ENCODE data around the gene EPHB6. TPM values are rescaled to one million over a fixed set of nuclear protein-coding genes. Genes with fewer than 3 reads are reported as not detected.

Gene EPHB6
- total and polyA plus RNA-seq, 7 experiments from 2014 or later: 9.8 to 110 (median 65.7) TPM

- ChIA-PET CTCF (no interaction called here), POLR2A (interaction anchor here (0.6 kb wide), 1 partner anchor 515 kb away, joined by 4 read pairs; no protein-coding TSS in a partner anchor)
- Histone ChIP-seq H3K9me3 (ENCODE audit: control insufficient read depth in 2 of 3, low read length in 3 of 3) (peaks cover 0 to 2% (median 0%) of the 10 kb centered on the region in 3 experiments), H3K36me3 (ENCODE audit: control insufficient read depth in 2 of 3, insufficient read depth in 3 of 3, low read length in 3 of 3) (no peaks in the 10 kb centered on the region), H3K4me3 (ENCODE audit: low read length) (no peak overlapping the region), H3K27ac (ENCODE audit: low read depth, low read length) (no peak overlapping the region), H3K27me3 (ENCODE audit: control insufficient read depth in 2 of 2, insufficient read depth in 2 of 2, low read length in 2 of 2) (peaks cover 0 to under 1% of the 10 kb centered on the region in 2 donors), H3K4me1 (ENCODE audit: control insufficient read depth in 2 of 2, insufficient read depth in 2 of 2, low read length in 2 of 2) (no peaks in the 10 kb centered on the region)
- H3K4me3 Mint-ChIP-seq: no peak overlapping the region
- DNase-seq (no peak), ATAC-seq (no peak)
- no peaks in the 10 kb centered on the region for H3K36me3 Mint-ChIP-seq
- intact Hi-C loops (cut with micrococcal nuclease): no loop called here
- peaks cover 0 to 11% (median 0%) of the 10 kb centered on the region in 11 donors for H3K9me3 Mint-ChIP-seq
- no peaks in the 10 kb centered on the region for H3K4me1 Mint-ChIP-seq
- no peak overlapping the region for H3K27ac Mint-ChIP-seq
- peaks cover 0 to 26% (median 4%) of the 10 kb centered on the region in 5 donors for H3K27me3 Mint-ChIP-seq
These were observed 44.8 kb downstream of the EPHB6 start for GRCh38 chr7:142899661-142900060.

GRCh38 chr7:142901426-142902259 lies 46.8 kb downstream of the EPHB6 start:
- Histone ChIP-seq H3K4me3 (ENCODE audit: low read length) (no peak overlapping the region), H3K36me3 (ENCODE audit: control insufficient read depth in 2 of 3, insufficient read depth in 3 of 3, low read length in 3 of 3) (no peaks in the 10 kb centered on the region), H3K27me3 (ENCODE audit: control insufficient read depth in 2 of 2, insufficient read depth in 2 of 2, low read length in 2 of 2) (peaks cover 0 to 2% of the 10 kb centered on the region in 2 donors), H3K27ac (ENCODE audit: low read depth, low read length) (no peak overlapping the region), H3K4me1 (ENCODE audit: control insufficient read depth in 2 of 2, insufficient read depth in 2 of 2, low read length in 2 of 2) (no peaks in the 10 kb centered on the region), H3K9me3 (ENCODE audit: control insufficient read depth in 2 of 3, low read length in 3 of 3) (peaks cover 0 to 3% (median 0%) of the 10 kb centered on the region in 3 experiments)
- POLR2A ChIA-PET: no interaction called here
- ATAC-seq: no peak
- CTCF ChIA-PET: no interaction called here
- Mint-ChIP-seq H3K27ac (no peak overlapping the region), H3K9me3 (peaks cover 0 to 18% (median 0%) of the 10 kb centered on the region in 11 donors), H3K4me3 (no peak overlapping the region), H3K36me3 (peaks cover 0 to 3% (median 0%) of the 10 kb centered on the region in 5 donors), H3K27me3 (peaks cover 0 to 25% (median 0%) of the 10 kb centered on the region in 5 donors), H3K4me1 (no peaks in the 10 kb centered on the region)
- intact Hi-C loops (cut with micrococcal nuclease): no loop called here
- no peak for DNase-seq

- H3K9me3 ChIP-seq (ENCODE audit: control insufficient read depth in 2 of 3, low read length in 3 of 3): peaks cover 0 to 3% (median 0%) of the 10 kb centered on the region in 3 experiments
- Mint-ChIP-seq H3K27me3 (peaks cover 0 to 21% (median 15%) of the 10 kb centered on the region in 5 donors), H3K4me3 (no peak overlapping the region), H3K27ac (no peak overlapping the region), H3K9me3 (peaks cover 0 to 18% (median 0%) of the 10 kb centered on the region in 11 donors), H3K4me1 (peaks cover 0 to 5% (median 0%) of the 10 kb centered on the region in 7 donors), H3K36me3 (peaks cover 0 to 3% (median 0%) of the 10 kb centered on the region in 5 donors)
- CTCF ChIA-PET: no interaction called here
- H3K36me3 ChIP-seq (ENCODE audit: control insufficient read depth in 2 of 3, insufficient read depth in 3 of 3, low read length in 3 of 3): no peaks in the 10 kb centered on the region
- H3K4me1 ChIP-seq (ENCODE audit: control insufficient read depth in 2 of 2, insufficient read depth in 2 of 2, low read length in 2 of 2): no peaks in the 10 kb centered on the region
- intact Hi-C loops (cut with micrococcal nuclease): no loop called here
- H3K4me3 ChIP-seq (ENCODE audit: low read length): no peak overlapping the region
- POLR2A ChIA-PET: no interaction called here
- no peak overlapping the region for H3K27ac ChIP-seq (ENCODE audit: low read depth, low read length)
- DNase-seq: no peak
- ATAC-seq: no peak
- peaks cover 0 to 2% of the 10 kb centered on the region in 2 donors for H3K27me3 ChIP-seq (ENCODE audit: control insufficient read depth in 2 of 2, insufficient read depth in 2 of 2, low read length in 2 of 2)
These were observed 49.3 kb downstream of the EPHB6 start for GRCh38 chr7:142904128-142904527.

- Histone ChIP-seq H3K27ac (ENCODE audit: low read depth, low read length) (no peak overlapping the region), H3K4me3 (ENCODE audit: low read length) (no peak overlapping the region), H3K4me1 (ENCODE audit: control insufficient read depth in 2 of 2, insufficient read depth in 2 of 2, low read length in 2 of 2) (no peaks in the 10 kb centered on the region), H3K27me3 (ENCODE audit: control insufficient read depth in 2 of 2, insufficient read depth in 2 of 2, low read length in 2 of 2) (peaks cover 0 to 2% of the 10 kb centered on the region in 2 donors), H3K36me3 (ENCODE audit: control insufficient read depth in 2 of 3, insufficient read depth in 3 of 3, low read length in 3 of 3) (no peaks in the 10 kb centered on the region), H3K9me3 (ENCODE audit: control insufficient read depth in 2 of 3, low read length in 3 of 3) (peaks cover 0 to 3% (median 0%) of the 10 kb centered on the region in 3 experiments)
- Mint-ChIP-seq H3K36me3 (peaks cover 0 to 3% (median 0%) of the 10 kb centered on the region in 5 donors), H3K27me3 (peaks cover 6 to 26% (median 17%) of the 10 kb centered on the region in 5 donors), H3K4me3 (no peak overlapping the region), H3K27ac (no peak overlapping the region), H3K9me3 (peaks cover 0 to 18% (median 0%) of the 10 kb centered on the region in 11 donors), H3K4me1 (peaks cover 0 to 7% (median 0%) of the 10 kb centered on the region in 7 donors)
- intact Hi-C loops (cut with micrococcal nuclease): no loop called here
- POLR2A ChIA-PET: no interaction called here
- no peak for ATAC-seq
- DNase-seq: no peak
- CTCF ChIA-PET: no interaction called here
These were observed 50.9 kb downstream of the EPHB6 start for GRCh38 chr7:142905759-142906158.

GRCh38 chr7:142906643-142907042 lies 51.8 kb downstream of the EPHB6 start:
- peaks cover 0 to 3% (median 0%) of the 10 kb centered on the region in 3 experiments for H3K9me3 ChIP-seq (ENCODE audit: control insufficient read depth in 2 of 3, low read length in 3 of 3)
- no peak overlapping the region for H3K4me3 Mint-ChIP-seq
- peaks cover 6 to 31% (median 18%) of the 10 kb centered on the region in 5 donors for H3K27me3 Mint-ChIP-seq
- intact Hi-C loops (cut with micrococcal nuclease): no loop called here
- peaks cover 0 to 2% of the 10 kb centered on the region in 2 donors for H3K27me3 ChIP-seq (ENCODE audit: control insufficient read depth in 2 of 2, insufficient read depth in 2 of 2, low read length in 2 of 2)
- no peak overlapping the region for H3K27ac ChIP-seq (ENCODE audit: low read depth, low read length)
- H3K4me1 Mint-ChIP-seq: peaks cover 0 to 7% (median 0%) of the 10 kb centered on the region in 7 donors
- DNase-seq (no peak), ATAC-seq (no peak)
- H3K4me3 ChIP-seq (ENCODE audit: low read length): no peak overlapping the region
- peaks cover 0 to 18% (median 0%) of the 10 kb centered on the region in 11 donors for H3K9me3 Mint-ChIP-seq
- H3K27ac Mint-ChIP-seq: no peak overlapping the region
- H3K36me3 Mint-ChIP-seq: peaks cover 0 to 3% (median 0%) of the 10 kb centered on the region in 5 donors
- H3K4me1 ChIP-seq (ENCODE audit: control insufficient read depth in 2 of 2, insufficient read depth in 2 of 2, low read length in 2 of 2): no peaks in the 10 kb centered on the region
- POLR2A ChIA-PET: no interaction called here
- CTCF ChIA-PET: no interaction called here
- no peaks in the 10 kb centered on the region for H3K36me3 ChIP-seq (ENCODE audit: control insufficient read depth in 2 of 3, insufficient read depth in 3 of 3, low read length in 3 of 3)

- no peak overlapping the region for H3K4me3 ChIP-seq (ENCODE audit: low read length)
- H3K4me3 Mint-ChIP-seq: no peak overlapping the region
- intact Hi-C loops (cut with micrococcal nuclease): no loop called here
- peaks cover 0 to 7% (median 0%) of the 10 kb centered on the region in 7 donors for H3K4me1 Mint-ChIP-seq
- H3K27ac ChIP-seq (ENCODE audit: low read depth, low read length): no peak overlapping the region
- peaks cover 0 to 3% (median 0%) of the 10 kb centered on the region in 5 donors for H3K36me3 Mint-ChIP-seq
- H3K4me1 ChIP-seq (ENCODE audit: control insufficient read depth in 2 of 2, insufficient read depth in 2 of 2, low read length in 2 of 2): no peaks in the 10 kb centered on the region
- ATAC-seq: no peak
- H3K9me3 Mint-ChIP-seq: peaks cover 0 to 13% (median 0%) of the 10 kb centered on the region in 11 donors
- CTCF ChIA-PET: no interaction called here
- H3K27ac Mint-ChIP-seq: no peak overlapping the region
- POLR2A ChIA-PET: no interaction called here
- no peaks in the 10 kb centered on the region for H3K36me3 ChIP-seq (ENCODE audit: control insufficient read depth in 2 of 3, insufficient read depth in 3 of 3, low read length in 3 of 3)
- peaks cover 0 to 3% (median 0%) of the 10 kb centered on the region in 3 experiments for H3K9me3 ChIP-seq (ENCODE audit: control insufficient read depth in 2 of 3, low read length in 3 of 3)
- no peak for DNase-seq
- peaks cover 0 to 2% of the 10 kb centered on the region in 2 donors for H3K27me3 ChIP-seq (ENCODE audit: control insufficient read depth in 2 of 2, insufficient read depth in 2 of 2, low read length in 2 of 2)
- H3K27me3 Mint-ChIP-seq: peaks cover 13 to 35% (median 18%) of the 10 kb centered on the region in 5 donors
These were observed 53.4 kb downstream of the EPHB6 start for GRCh38 chr7:142908290-142908689.

Data from naive thymus-derived CD4-positive, alpha-beta T cell (primary cell).